Measurements from ENCODE around the gene REXO1.

Gene REXO1

DNA sequence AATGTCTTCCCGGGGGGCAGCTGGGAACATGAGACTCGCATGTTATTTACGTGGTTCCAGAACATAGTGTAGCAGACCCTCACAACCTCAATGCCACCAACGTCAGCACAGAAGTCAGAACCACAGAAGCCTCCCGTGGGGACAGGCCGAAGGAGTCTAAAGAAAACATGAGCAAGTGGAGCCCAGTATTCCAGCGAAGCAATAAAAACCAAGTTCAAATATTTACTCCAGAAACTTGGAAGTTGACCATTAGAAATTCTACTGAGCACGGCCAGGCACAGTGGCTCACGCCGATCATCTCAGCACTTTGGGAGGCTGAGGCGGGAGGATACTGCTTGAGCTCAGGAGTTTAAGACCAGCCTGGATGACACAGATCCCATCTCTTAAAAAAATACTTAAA, 18.3 kb downstream of the REXO1 start:
- DNase-seq = no peak

DNA sequence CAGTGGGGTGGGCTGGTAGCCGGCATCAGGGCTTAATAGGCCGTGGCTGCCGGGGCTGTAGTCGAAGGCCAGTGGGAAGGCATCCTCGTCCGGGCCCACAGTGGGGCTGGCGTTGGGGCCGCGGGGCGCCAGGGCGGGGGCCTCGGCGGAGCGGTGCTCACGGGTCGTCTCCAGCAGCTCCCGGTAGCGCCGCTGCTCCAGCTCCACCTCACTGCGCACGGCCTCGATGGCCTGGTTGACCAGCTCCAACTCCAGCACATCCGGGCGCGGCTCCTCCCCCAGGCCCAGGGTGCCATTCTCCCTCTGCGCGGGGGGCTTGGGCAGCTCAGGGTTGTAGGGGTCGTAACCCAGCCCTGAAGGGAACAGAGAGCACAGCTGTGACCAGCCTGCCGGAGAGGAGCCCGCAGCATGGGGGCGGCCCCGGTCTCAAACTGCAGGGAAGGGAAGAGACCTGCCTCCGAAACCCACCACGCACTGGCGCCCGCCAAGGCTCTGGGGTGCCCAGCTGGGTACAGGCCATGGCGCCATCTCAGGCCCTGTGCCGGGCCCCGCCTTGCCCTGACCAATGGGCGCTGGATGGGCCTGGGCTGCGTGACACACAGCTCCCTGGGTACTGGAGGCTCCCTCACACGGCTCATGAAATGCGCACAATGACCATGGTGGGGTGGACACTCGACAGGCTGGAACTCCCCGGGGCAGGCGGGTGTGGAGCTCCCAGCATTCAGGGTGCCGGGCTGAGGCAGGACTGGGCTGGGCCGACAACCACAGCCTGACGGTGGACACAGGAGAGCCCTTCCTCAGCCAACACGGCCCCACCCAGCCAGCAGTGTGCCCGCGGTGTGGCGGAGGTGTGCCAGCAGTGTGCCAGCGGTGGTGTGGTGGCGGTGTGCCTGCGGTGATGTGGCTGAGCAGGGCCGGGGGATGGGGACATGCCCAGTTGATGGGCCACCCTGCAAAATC, 19.7 kb downstream of the REXO1 start:
- DNase-seq = no peak

DNA sequence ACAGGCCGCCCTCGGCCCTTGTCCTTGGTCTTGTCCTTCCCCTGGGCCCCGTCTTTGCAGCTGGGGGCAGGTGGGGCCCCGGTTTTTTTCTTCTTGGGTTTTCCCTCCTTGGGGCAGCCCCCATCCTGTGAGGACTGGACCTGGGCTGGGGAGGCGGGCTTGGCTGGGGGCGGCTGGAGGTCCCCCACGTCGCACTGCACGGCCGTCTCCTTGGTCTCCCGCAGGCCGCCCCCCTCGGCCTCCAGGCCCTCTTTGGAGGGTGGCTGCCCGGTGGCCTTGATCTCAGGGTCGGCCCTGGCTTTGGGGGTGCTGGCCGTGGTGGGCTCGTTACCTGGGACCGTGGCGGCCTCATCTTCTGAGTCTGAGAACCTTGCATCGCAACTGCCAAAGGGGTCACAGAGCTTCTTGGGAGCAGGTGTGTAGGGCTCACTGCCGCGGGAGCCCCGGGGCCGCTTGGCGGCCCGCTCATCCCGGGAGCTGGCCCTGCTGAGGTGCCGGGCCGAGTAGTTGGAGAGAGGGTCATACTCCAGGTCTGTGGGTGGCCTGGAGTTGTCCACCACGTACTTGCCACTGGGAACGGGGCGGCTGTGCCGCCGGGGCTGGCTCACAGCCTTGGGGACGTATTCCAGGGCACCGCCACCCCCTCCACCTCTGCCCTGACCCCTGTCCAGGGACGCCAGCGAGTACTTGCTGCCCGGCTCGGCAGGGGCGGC, 20.6 kb downstream of the REXO1 start:
- no peak for DNase-seq

- no peak for DNase-seq
These were observed 21.4 kb downstream of the REXO1 start for GRCh38 chr19:1826557-1827521.

DNA sequence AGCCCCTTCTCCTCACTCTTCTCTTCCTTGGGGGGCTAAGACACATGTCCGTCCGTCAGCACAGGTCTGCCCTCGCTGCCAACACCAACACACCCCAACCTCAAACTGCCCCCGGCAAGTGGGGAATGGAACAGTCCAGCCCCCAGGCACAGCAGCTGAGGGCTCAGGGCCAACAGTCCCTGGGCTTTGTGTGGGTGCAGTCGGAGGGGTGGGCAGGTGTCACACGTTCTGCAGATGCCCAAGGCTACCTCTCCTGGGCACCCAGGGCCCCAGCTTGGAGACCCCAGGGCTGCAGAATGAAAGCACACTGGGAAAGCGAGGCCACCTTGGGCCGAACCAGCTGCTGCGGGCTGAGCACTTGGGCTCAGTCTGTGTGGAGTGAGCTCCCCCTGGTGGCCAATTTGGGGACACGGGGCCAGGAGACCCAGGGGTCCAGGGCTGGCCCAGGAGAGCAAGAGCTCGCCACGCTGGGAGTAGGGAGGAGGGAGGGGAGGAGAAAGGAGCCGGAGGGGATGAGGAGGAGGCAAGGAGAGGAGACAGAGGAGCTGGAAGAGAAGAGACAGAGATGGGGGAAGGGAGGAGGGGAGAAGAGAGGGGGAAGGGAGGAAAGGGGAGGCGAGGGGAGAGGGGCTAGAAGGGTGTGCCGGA, 22.2 kb downstream of the REXO1 start:
- DNase-seq = peak in 52 of 58 donors; percentile 5 to 78 (median 43)

- no peak for DNase-seq
These were observed 24.0 kb downstream of the REXO1 start for GRCh38 chr19:1824252-1824622.

- no peak for DNase-seq
These were observed 24.6 kb downstream of the REXO1 start for GRCh38 chr19:1823539-1824251.

- no peak for DNase-seq
These were observed 25.3 kb downstream of the REXO1 start for GRCh38 chr19:1823020-1823419.

- no peak for DNase-seq
These were observed 26.1 kb downstream of the REXO1 start for GRCh38 chr19:1822210-1822609.

GRCh38 chr19:1819341-1820255, 28.7 kb downstream of the REXO1 start:
- DNase-seq = no peak

DNA sequence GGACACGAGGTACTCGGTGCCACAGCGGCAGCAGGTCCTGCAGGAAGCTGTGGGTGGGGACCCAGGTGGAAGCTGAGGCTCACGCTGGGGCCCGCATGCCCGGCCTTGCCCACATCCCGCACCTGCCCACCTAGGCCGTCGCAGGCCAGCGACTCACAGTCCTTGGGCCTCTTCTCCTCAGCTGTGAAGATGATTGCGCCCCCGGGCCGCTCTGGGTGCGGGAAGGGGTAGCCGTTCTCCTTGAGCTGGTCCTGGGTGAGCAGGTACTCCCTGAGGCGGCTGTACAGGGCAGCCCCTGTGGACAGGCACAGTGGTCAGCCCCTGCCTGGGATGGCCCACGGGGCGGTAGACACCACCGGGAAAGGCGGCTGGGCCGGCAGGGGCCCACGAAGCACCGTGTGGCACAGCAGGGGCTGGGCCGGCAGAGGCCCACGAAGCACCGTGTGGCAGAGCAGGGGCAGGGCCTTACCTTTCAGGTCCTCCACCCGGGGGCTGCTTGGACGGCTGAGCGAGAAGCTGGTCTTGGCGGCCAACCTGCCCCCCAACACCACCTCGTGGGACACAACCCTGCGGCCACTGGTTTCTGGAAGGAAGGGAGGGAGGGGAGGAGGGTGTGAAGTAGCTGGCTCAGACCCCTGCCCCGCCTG, 29.6 kb downstream of the REXO1 start:
- no peak for DNase-seq

DNA sequence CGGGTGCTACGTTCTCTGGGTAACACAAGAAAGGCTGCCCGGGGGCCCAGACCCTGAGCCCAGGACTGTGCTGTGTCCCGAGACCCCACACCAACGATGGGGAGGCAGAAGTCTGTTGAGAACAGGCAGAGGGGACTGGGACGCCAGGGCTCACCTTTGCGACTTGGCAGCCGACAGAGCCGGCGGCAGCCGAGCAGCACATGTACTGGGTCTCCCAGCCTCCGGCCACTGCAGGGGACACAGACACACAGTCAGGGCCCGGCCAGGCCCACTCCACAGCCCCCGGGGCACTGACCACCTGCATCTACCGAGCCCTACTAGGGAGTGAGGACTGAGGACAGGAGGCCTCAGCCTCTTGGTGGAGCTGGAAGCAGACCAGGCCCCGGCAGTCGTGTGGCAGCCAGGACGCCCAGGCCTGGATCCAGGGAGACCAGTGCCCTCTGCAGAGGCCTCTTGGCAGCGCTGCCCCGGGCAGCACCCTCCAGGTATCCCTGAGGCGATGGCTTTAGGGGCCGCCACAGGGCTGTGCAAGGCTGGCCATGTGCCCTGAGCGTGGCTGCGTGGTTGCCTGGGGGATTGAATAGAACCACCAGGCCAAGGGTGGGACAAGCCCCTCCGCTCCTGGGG, 30.6 kb downstream of the REXO1 start:
- DNase-seq = no peak

DNA sequence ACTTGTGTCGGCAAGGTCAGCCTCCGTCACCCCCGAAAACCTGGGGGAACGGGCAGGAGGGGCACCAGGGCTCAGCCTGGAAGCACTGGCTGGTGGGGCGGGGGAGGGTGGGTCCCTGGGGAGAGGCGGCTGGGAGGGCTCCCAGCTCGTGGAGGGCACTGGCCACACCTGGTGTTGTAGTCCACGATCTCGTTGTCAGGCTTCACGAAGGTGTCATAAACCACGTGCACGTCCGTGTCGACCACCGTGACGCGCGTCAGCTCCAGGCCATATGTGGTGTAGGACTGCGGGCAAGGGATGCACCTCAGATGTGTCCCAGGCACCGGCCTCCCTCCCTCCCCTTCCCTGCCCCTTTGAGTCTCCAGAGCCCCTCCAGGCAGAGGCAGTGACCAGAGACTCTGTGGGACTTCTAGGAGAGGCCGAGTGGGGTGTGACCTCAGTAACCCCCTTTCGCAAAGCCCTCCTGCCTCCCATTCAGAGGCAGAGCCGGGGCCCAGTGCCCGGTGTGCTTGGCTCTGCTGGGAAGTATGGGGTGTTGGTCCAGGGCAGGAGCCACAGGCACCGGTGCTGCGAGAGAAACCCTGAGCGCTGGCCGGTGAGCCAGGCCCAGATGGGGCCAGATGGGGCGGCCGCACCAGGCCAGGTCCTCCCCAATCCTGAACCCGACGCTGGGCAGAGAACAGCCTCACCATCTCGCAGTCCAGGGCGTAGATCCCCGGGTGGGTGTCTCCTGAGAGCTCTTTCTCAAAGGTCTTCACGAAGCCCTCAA, 31.6 kb downstream of the REXO1 start:
- no peak for DNase-seq

GRCh38 chr19:1815605-1816529, 32.4 kb downstream of the REXO1 start:
- DNase-seq = no peak

DNA sequence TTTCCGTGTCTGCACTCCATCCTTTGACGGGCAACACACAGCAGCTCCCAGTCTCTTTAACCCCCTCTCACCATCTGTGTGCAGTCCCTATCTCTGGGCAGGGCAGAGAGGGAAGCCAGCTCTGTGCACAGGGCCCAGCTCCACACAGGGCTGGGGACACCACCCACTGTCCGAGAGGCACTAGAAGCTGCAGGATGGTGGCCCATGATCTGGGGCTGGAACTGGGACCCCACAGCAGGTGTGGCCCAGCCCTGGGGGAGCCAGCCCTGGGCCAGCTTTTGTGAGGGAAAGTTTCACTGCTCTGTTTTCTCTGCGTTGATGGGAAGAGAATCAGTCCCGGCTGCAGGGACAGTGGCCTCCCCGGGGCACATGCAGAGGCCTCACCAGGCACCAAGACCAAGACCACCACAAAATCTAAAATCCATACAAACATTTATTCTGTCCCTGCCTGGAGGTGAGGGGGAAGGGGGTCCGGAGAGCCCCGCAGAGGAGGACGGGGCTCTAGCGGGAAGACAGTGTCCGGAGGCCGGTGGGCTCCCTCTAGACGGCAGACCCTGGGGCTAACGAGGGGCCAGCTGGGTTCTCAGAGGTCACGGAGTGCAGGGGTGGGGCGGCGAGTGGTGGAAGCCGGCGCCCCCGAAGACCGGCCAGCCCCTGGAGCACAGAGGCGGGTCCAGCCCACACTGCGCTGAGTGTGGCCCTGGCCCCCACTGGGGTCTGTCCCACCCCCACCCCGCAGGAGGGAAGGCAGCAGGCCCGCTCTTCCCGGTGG, 33.3 kb downstream of the REXO1 start:
- DNase-seq = no peak
